H1 (cell line): ENCODE results near the gene DCAF7. TPM values are rescaled to one million over a fixed set of nuclear protein-coding genes. Genes with fewer than 3 reads are reported as not detected.

Experiments
- CTCF ChIA-PET: fragments of 300-600 bp; sonication (Branson Sonifier 250); formaldehyde crosslinking; loops from one replicate; lab custom pipeline; 2021; ENCODE audit not compliant: partially characterized antibody; lab: Charles Lee
- POLR2A ChIA-PET: fragments of 300-600 bp; sonication (Branson Sonifier 250); formaldehyde crosslinking; loops from one replicate; lab custom pipeline; 2021; ENCODE audit warnings: inconsistent platforms; ENCODE audit not compliant: partially characterized antibody; lab: Charles Lee
- DNase-seq, 2 experiments: peaks; one replicate each; pipeline versions ENCODE4 v3.0.0 to v3.0.0-alpha.2; 2010 to 2022; ENCODE audit warnings: low spot score in 2 of 2, low read depth in 1 of 2, mixed read lengths in 1 of 2
- FAIRE-seq: peaks from 2 replicates; lab custom pipeline; 2011; peaks lifted over from hg19 to GRCh38; lab: Jason Lieb, UNC
- H2AFZ ChIP-seq: 2 replicates; pipeline ENCODE4 v1.8.1; 2012; ENCODE audit warnings: low read length, inconsistent platforms
- H2AK5ac ChIP-seq: 2 replicates; pipeline ENCODE4 v1.6.1; 2013; ENCODE audit warnings: low read depth, low read length
- H2BK120ac ChIP-seq: replicated peaks from 2 replicates; pipeline ENCODE3; 2013; ENCODE audit warnings: low read depth, low read length, inconsistent platforms
- H2BK12ac ChIP-seq: 2 replicates; pipeline ENCODE4 v1.6.1; 2013; ENCODE audit warnings: low read depth, low read length
- H2BK15ac ChIP-seq: 2 replicates; pipeline ENCODE4 v1.6.1; 2013; ENCODE audit warnings: low read length
- H2BK20ac ChIP-seq: 2 replicates; pipeline ENCODE4 v1.6.1; 2013; ENCODE audit warnings: low read length
- H2BK5ac ChIP-seq: 2 replicates; pipeline ENCODE4 v1.6.1; 2013; ENCODE audit warnings: low read depth, low read length
- H3K14ac ChIP-seq: 2 replicates; pipeline ENCODE4 v1.6.1; 2013; ENCODE audit warnings: inconsistent platforms; ENCODE audit not compliant: insufficient read length
- H3K18ac ChIP-seq: 2 replicates; pipeline ENCODE4 v1.6.1; 2013; ENCODE audit warnings: low read length; ENCODE audit errors: extremely low read depth
- H3K23ac ChIP-seq: 2 replicates; pipeline ENCODE4 v1.6.1; 2013; ENCODE audit warnings: inconsistent platforms; ENCODE audit not compliant: insufficient read length
- H3K23me2 ChIP-seq: 2 replicates; pipeline ENCODE4 v1.6.1; 2013; ENCODE audit warnings: low read depth, low read length
- H3K27ac ChIP-seq: 2 replicates; pipeline ENCODE4 v1.6.1; 2011; ENCODE audit warnings: low read depth, low read length, inconsistent platforms
- H3K27me3 ChIP-seq, 4 experiments: replicated peaks in 1 of 4; 1 replicate in 1 of 4; 2 replicates in 3 of 4; pipeline versions ENCODE4 v1.6.1 to v1.8.1; 2011 to 2013; ENCODE audit warnings: low read length in 3 of 4, mild to moderate bottlenecking in 3 of 4, inconsistent platforms in 2 of 4, mixed read lengths in 2 of 4, moderate library complexity in 1 of 4; ENCODE audit not compliant: control insufficient read depth in 3 of 4, insufficient read depth in 3 of 4; ENCODE audit errors: extremely low read depth in 1 of 4
- H3K36me3 ChIP-seq, 4 experiments: 2 replicates each; pipeline versions ENCODE4 v1.6.1 to v1.8.1; 2011 to 2013; ENCODE audit warnings: mild to moderate bottlenecking in 4 of 4, low read length in 3 of 4, moderate library complexity in 2 of 4, control low read depth in 1 of 4, inconsistent platforms in 1 of 4; ENCODE audit not compliant: insufficient read depth in 4 of 4, control insufficient read depth in 2 of 4
- H3K4ac ChIP-seq: replicated peaks from 2 replicates; pipeline ENCODE3; 2013; ENCODE audit warnings: low read length, low read depth, mixed read lengths, inconsistent platforms; ENCODE audit not compliant: insufficient read length
- H3K4me1 ChIP-seq, 4 experiments: replicated peaks in 1 of 4; 1 replicate in 1 of 4; 2 replicates in 3 of 4; pipeline versions ENCODE4 v1.6.1 to v1.8.1; 2011 to 2013; ENCODE audit warnings: low read length in 3 of 4, inconsistent platforms in 2 of 4, mixed read lengths in 1 of 4; ENCODE audit not compliant: insufficient read depth in 4 of 4, control insufficient read depth in 3 of 4
- H3K4me2 ChIP-seq, 2 experiments: 2 replicates each; pipeline versions ENCODE4 v1.6.1 to v1.8.1; 2011 to 2013; ENCODE audit warnings: low read depth in 2 of 2, low read length in 2 of 2, control low read depth in 1 of 2, inconsistent platforms in 1 of 2, mild to moderate bottlenecking in 1 of 2; ENCODE audit not compliant: insufficient read depth in 1 of 2
- H3K4me3 ChIP-seq, 4 experiments: fragments of 200-600, 300-600 bp in 1 of 4; sonication (generic), shearing (Covaris generic), sonication (Bioruptor Twin) in 1 of 4; 2 replicates each; pipeline versions ENCODE4 v1.5.1 to v1.8.1; 2011 to 2016; ENCODE audit warnings: low read length in 4 of 4, low read depth in 3 of 4, control low read depth in 2 of 4, inconsistent platforms in 2 of 4, mild to moderate bottlenecking in 2 of 4, mixed read lengths in 1 of 4, moderate library complexity in 1 of 4; ENCODE audit not compliant: insufficient read depth in 2 of 4; ENCODE audit errors: extremely low read depth in 1 of 4
- H3K56ac ChIP-seq: replicated peaks from 2 replicates; pipeline ENCODE3; 2013; ENCODE audit warnings: low read depth, mild to moderate bottlenecking, mixed read lengths, low read length, inconsistent platforms; ENCODE audit not compliant: insufficient read length
- H3K79me1 ChIP-seq: 2 replicates; pipeline ENCODE4 v1.6.1; 2013; ENCODE audit warnings: low read depth, low read length, control low read depth
- H3K79me2 ChIP-seq, 2 experiments: 2 replicates each; pipeline versions ENCODE4 v1.6.1 to v1.8.1; 2012 to 2013; ENCODE audit warnings: low read length in 2 of 2, mild to moderate bottlenecking in 2 of 2, inconsistent platforms in 1 of 2; ENCODE audit not compliant: insufficient read depth in 2 of 2, control insufficient read depth in 1 of 2
- H3K9ac ChIP-seq, 4 experiments: replicated peaks in 1 of 4; 1 replicate in 1 of 4; 2 replicates in 3 of 4; pipeline versions ENCODE4 v1.6.1 to v1.8.1; 2011 to 2013; ENCODE audit warnings: low read depth in 3 of 4, low read length in 3 of 4, control low read depth in 2 of 4, mild to moderate bottlenecking in 2 of 4, moderate library complexity in 2 of 4, inconsistent platforms in 1 of 4; ENCODE audit errors: extremely low read depth in 1 of 4
- H3K9me3 ChIP-seq, 2 experiments: 2 replicates each; pipeline versions ENCODE4 v1.6.1 to v1.8.1; 2012 to 2013; ENCODE audit warnings: mild to moderate bottlenecking in 2 of 2, moderate library complexity in 2 of 2, control low read depth in 1 of 2, inconsistent platforms in 1 of 2, low read depth in 1 of 2, low read length in 1 of 2, mixed read lengths in 1 of 2; ENCODE audit not compliant: insufficient read depth in 2 of 2
- H4K20me1 ChIP-seq, 2 experiments: replicated peaks in 1 of 2; 2 replicates each; pipeline versions ENCODE3 to v1.8.1; 2011 to 2013; ENCODE audit warnings: inconsistent platforms in 2 of 2, low read length in 2 of 2, mild to moderate bottlenecking in 1 of 2; ENCODE audit not compliant: insufficient read depth in 2 of 2, control insufficient read depth in 1 of 2
- H4K5ac ChIP-seq: 2 replicates; pipeline ENCODE4 v1.6.1; 2013; ENCODE audit warnings: low read length, low read depth, mixed read lengths, inconsistent platforms; ENCODE audit not compliant: insufficient read length
- H4K8ac ChIP-seq: 2 replicates; pipeline ENCODE4 v1.8.0; 2013; ENCODE audit warnings: mild to moderate bottlenecking, moderate library complexity, low read length, inconsistent platforms; ENCODE audit not compliant: insufficient read depth; ENCODE audit errors: extremely low read depth
- H4K91ac ChIP-seq: replicated peaks from 2 replicates; pipeline ENCODE3; 2013; ENCODE audit warnings: low read length, mixed read lengths, inconsistent platforms; ENCODE audit not compliant: insufficient read length
- EGR1 ChIP-seq: IDR thresholded peaks from 2 replicates; pipeline ENCODE4 v1.6.1; 2011; ENCODE audit warnings: low read depth, low read length, borderline replicate concordance
- HDAC6 ChIP-seq: IDR thresholded peaks from one replicate; pipeline ENCODE4 v1.7.1; 2012; ENCODE audit warnings: low read depth, mild to moderate bottlenecking, inconsistent platforms, low read length, moderate library complexity
- KDM5A ChIP-seq: fragments of 200-600 bp; IDR thresholded peaks from 2 replicates; pipeline ENCODE4 v1.7.1; 2012; ENCODE audit warnings: mild to moderate bottlenecking, low read length, inconsistent platforms, mixed read lengths
- POLR2AphosphoS5 ChIP-seq: IDR thresholded peaks from 2 replicates; pipeline ENCODE4 v1.6.1; 2011; ENCODE audit warnings: low read depth, low read length
- RXRA ChIP-seq: IDR thresholded peaks from 2 replicates; pipeline ENCODE4 v1.6.1; 2011; ENCODE audit warnings: low read depth, mild to moderate bottlenecking, low read length, moderate library complexity; ENCODE audit not compliant: insufficient read depth
- TBP ChIP-seq: IDR thresholded peaks from 2 replicates; pipeline ENCODE4 v1.6.1; 2011; ENCODE audit warnings: low read depth, low read length, improper control_type of control experiment
- TCF12 ChIP-seq: IDR thresholded peaks from 2 replicates; pipeline ENCODE4 v1.6.1; 2011; ENCODE audit warnings: low read depth, mild to moderate bottlenecking, low read length
- YY1 ChIP-seq: IDR thresholded peaks from 2 replicates; pipeline ENCODE4 v1.6.1; 2011; ENCODE audit warnings: low read depth, mild to moderate bottlenecking, low read length
- WGBS, 2 experiments: shearing (Covaris generic) in 1 of 2; methylation state at CpG; one replicate each; pipeline versions ENCODE4 v1.1.6 to v1.1.7; 2013 to 2015; ENCODE audit warnings: low lambda C conversion rate in 2 of 2, mixed read lengths in 2 of 2, inconsistent platforms in 1 of 2, low coverage in 1 of 2, missing lambda C conversion rate in 1 of 2; ENCODE audit not compliant: insufficient replicate concordance in 2 of 2, insufficient coverage in 1 of 2, insufficient read length in 1 of 2; ENCODE audit errors: extremely low coverage in 1 of 2, missing lambda C conversion rate in 1 of 2; 5-methylcytosine and 5-hydroxymethylcytosine counted together
- polyA plus RNA-seq, 7 experiments: library from polyadenylated mRNA; depleted of rRNA in 3 of 7; stranded (reverse) in 5 of 7; unstranded in 2 of 7; fragments of >200 nt in 5 of 7; fragments of 200-250 nt in 2 of 7; gene quantifications; 1 replicate in 5 of 7; 2 replicates in 1 of 7; 4 replicates in 1 of 7; pipeline versions ENCODE4 v1.2.1 to v1.2.3, GENCODE V29; 2011 to 2013; ENCODE audit warnings: missing spikeins in 2 of 7, mixed read lengths in 2 of 7
- total RNA-seq: library from RNA; stranded (reverse); fragmentation: NEBNext Ultra II Directional; extraction: Animal tissue kit (Norgen Biotek cat#: 25700); gene quantifications from 2 replicates; pipeline ENCODE4 v1.2.1, GENCODE V29; 2021
- TF ChIP-seq, protein P1 (sequence below): IDR thresholded peaks from 2 replicates; pipeline ENCODE4 v1.6.1; 2011; ENCODE audit warnings: low read depth, mild to moderate bottlenecking, low read length; ENCODE audit not compliant: insufficient read depth
- TF ChIP-seq, protein P2 (sequence below): IDR thresholded peaks from 2 replicates; pipeline ENCODE4 v1.6.1; 2012; ENCODE audit warnings: inconsistent platforms
- TF ChIP-seq, protein P3 (sequence below), 3 experiments: IDR thresholded peaks; 1 replicate in 2 of 3; 2 replicates in 1 of 3; pipeline versions ENCODE4 v1.5.1 to v1.6.1; 2011; ENCODE audit warnings: low read length in 3 of 3, mild to moderate bottlenecking in 3 of 3, inconsistent platforms in 2 of 3, low read depth in 1 of 3, moderate library complexity in 1 of 3; ENCODE audit not compliant: insufficient read depth in 1 of 3; ENCODE audit errors: control extremely low read depth in 1 of 3

The DCAF7 gene
- total and polyA plus RNA-seq, 2 of the 8 experiments (the other 6 are each of a cell fraction or from before 2014, with no cell fraction given), result 74.9 to 94.1 TPM

DNA sequence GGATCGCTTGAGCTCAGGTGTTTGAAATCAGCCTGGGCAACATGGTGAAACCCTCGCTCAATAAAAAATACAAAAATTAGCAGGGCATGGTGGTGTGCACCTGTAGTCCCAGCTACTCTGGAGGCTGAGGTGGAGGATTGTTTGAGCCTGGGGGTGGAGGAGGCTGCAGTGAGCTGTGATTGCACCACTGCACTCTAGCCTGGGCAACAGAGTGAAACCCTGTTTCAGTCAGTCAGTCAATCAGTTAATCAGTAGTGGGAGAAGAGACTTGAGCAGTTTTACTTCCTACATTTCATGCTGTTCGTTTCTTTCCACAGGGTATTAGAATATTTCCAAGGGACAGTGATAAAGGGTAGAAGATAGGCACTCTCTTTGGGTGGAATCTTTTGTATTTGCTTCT lies 80.8 kb downstream of the DCAF7 start:
- H3K14ac ChIP-seq, result no peak overlapping the region
- peaks cover 0 to 3% (median under 1%) of the 10 kb centered on the region in 4 experiments; a peak in 2 of 8 replicates for H3K36me3 ChIP-seq
- no peak overlapping the region for H3K23ac ChIP-seq
- no peak overlapping the region for H2BK5ac ChIP-seq
- no peaks in the 10 kb centered on the region for H3K27me3 ChIP-seq
- H3K4me2 ChIP-seq, result no peak overlapping the region
- DNase-seq, result no peak
- H3K18ac ChIP-seq, result no peak overlapping the region
- POLR2A ChIA-PET, result interaction anchor here (0.6 to 1.8 kb wide), 2 partner anchors 30 to 60 kb away, joined by 3 read pairs; partner anchors contain the start of gene TACO1
- H2BK12ac ChIP-seq, result no peak overlapping the region
- no peak for FAIRE-seq
- 88% methylated on average over 3 of the region's 3 CpGs; no CpG with 5 or more reads in 1 of the 2 experiments for WGBS, 2 experiments
- no peaks in the 10 kb centered on the region for H4K20me1 ChIP-seq
- H3K4me1 ChIP-seq, result peaks cover 0 to 6% (median 4%) of the 10 kb centered on the region in 4 experiments; a peak in 4 of 7 replicates
- H4K8ac ChIP-seq, result no peak overlapping the region
- no peak overlapping the region for H3K4me3 ChIP-seq
- H3K79me2 ChIP-seq, result peaks cover 0 to 11% of the 10 kb centered on the region in 2 experiments; a peak in 3 of 4 replicates
- H2AK5ac ChIP-seq, result no peak overlapping the region
- H3K9ac ChIP-seq, result no peak overlapping the region
- H3K4ac ChIP-seq, result no peak overlapping the region
- no peak overlapping the region for H2BK20ac ChIP-seq
- H2BK120ac ChIP-seq, result no peak overlapping the region
- H3K56ac ChIP-seq, result no peak overlapping the region
- no peaks in the 10 kb centered on the region for H3K9me3 ChIP-seq
- no peaks in the 10 kb centered on the region; the same call in 1 of the 2 replicates for H3K23me2 ChIP-seq
- H3K27ac ChIP-seq, result no peak overlapping the region
- no peak overlapping the region for H2BK15ac ChIP-seq
- no peak overlapping the region for H4K5ac ChIP-seq
- H4K91ac ChIP-seq, result no peak overlapping the region
- CTCF ChIA-PET, result interaction anchor here (0.5 to 2.4 kb wide), 4 partner anchors 19 to 207 kb away, joined by 3 to 10 read pairs (median 3); no protein-coding TSS in a partner anchor
- H2AFZ ChIP-seq, result no peak overlapping the region
- H3K79me1 ChIP-seq, result no peaks in the 10 kb centered on the region; the same call in 1 of the 2 replicates
- TF ChIP-seq HDAC6 (no peak), TCF12 (no peak), RXRA (no peak), TBP (no peak), POLR2AphosphoS5 (no peak), EGR1 (no peak), KDM5A (no peak), YY1 (no peak)
- TF ChIP-seq, protein P1, sequence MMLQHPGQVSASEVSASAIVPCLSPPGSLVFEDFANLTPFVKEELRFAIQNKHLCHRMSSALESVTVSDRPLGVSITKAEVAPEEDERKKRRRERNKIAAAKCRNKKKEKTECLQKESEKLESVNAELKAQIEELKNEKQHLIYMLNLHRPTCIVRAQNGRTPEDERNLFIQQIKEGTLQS, result no peak
- TF ChIP-seq, protein P2, sequence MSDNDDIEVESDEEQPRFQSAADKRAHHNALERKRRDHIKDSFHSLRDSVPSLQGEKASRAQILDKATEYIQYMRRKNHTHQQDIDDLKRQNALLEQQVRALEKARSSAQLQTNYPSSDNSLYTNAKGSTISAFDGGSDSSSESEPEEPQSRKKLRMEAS, result no peak
- TF ChIP-seq, protein P3, sequence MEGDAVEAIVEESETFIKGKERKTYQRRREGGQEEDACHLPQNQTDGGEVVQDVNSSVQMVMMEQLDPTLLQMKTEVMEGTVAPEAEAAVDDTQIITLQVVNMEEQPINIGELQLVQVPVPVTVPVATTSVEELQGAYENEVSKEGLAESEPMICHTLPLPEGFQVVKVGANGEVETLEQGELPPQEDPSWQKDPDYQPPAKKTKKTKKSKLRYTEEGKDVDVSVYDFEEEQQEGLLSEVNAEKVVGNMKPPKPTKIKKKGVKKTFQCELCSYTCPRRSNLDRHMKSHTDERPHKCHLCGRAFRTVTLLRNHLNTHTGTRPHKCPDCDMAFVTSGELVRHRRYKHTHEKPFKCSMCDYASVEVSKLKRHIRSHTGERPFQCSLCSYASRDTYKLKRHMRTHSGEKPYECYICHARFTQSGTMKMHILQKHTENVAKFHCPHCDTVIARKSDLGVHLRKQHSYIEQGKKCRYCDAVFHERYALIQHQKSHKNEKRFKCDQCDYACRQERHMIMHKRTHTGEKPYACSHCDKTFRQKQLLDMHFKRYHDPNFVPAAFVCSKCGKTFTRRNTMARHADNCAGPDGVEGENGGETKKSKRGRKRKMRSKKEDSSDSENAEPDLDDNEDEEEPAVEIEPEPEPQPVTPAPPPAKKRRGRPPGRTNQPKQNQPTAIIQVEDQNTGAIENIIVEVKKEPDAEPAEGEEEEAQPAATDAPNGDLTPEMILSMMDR (IDR thresholded peaks at IDR 0.05; ENCODE audit: control extremely low read depth in 1 of 3, insufficient read depth in 1 of 3, low read depth in 1 of 3, low read length in 3 of 3), result no peak
